CD4-positive, alpha-beta T cell treated with Interleukin-10 for 1 hour (primary cell): ENCODE measurements around the gene GPR107.

Experiments
- DNase-seq: peaks from one replicate; pipeline ENCODE4 v3.0.0-alpha.2; 2020

GPR107 gene

DNA sequence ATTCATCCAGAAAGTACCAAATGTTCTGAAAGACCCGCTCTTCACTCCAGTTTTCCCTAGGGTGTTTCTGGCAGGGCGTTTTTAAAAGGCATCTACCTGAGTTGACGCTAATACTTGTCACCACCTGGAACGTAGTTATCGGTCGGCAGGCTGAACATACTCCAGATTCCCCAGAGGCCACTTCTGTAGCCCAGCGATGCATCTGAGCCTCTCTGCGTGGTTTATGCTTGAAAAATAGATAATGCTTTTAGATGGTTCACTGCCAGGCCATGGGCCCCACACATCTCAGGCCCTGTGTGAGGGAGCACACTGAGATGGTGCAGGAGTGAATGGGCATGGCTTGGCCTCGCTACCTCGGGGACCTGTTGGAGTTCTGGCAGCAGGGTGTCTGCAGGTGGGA is 85.5 kb downstream of the GPR107 start:
- no peak for DNase-seq

DNA sequence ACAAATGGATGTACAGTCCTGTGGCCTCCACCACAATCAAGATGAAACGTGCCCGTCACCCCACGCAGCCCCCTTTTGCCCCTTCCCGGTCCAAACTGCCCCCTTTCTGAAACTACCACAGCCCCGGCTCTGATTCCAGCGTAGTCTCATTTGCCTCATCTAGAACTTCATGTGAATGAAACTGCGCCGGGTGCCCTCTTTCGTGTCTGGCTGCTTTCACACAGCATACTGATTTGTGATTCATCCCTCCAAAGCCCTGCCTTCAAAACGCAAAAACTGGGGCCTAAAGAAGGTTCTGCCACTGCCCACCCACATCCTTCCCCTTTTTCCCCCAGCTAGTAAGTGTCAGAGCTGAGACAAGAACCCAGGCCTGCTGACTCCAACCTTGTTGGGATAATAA is 87.0 kb downstream of the GPR107 start:
- DNase-seq, result no peak

DNA sequence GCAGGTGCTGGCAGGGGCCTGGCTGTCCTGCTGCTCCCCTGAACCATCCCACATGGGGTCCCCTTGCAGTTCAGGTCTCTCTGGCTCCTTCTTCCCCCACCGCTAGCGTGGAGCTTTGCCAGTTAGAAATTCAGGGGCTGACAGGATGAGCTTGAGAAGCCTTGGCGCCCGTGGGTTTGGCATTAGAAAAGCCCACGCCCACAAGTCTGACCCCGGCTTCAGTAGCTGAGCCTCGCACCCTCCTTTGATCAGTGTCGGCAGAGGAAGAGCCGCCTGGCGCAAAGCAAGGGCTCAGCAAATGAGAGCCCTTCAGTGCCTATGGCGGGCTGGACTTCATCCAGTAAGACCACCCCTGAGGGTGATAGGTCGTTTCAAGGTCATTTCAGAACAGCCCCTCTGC is 88.3 kb downstream of the GPR107 start:
- no peak for DNase-seq

DNA sequence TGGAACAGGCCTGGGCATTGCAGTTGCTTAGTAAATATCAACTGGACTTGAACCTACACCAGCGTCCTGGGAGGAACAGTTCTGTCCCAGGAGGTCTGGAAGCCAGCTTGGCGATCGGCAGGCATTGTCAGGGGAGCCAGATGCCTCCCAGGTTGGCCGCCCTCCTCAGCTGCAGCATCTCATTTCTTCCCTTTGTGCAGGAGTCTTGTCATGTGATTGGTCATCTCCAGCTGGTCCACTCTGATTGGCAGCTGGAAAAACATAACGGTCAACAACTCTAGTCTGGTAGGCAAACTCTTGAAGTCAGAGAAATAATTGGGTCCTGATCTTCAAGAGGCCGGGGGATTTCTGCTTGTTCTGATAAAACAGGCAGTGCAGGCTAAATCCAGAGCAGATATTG is 88.9 kb downstream of the GPR107 start:
- DNase-seq, result no peak

GRCh38 chr9:130143279-130143893 is 89.7 kb downstream of the GPR107 start:
- DNase-seq, result no peak

DNA sequence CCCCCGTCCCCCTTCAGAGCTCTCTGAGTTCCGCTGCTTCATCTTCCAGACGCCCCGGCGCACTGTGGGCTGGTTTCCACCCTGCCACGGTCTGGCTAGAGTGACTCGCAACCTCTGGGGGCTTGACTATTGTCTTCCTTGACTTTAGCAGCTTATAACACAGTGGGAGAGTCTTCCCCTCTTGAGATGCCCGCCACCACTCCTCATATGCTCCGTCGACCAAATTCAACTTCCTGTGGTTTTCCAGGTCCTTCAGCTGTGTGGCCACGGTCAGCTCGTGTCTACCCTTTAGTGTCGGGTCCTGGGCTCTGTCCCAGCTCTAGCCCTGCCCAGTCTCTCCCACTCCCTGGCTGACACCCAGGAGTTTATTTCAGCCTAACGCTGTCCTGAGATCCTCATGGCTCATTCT is 90.3 kb downstream of the GPR107 start:
- no peak for DNase-seq

DNA sequence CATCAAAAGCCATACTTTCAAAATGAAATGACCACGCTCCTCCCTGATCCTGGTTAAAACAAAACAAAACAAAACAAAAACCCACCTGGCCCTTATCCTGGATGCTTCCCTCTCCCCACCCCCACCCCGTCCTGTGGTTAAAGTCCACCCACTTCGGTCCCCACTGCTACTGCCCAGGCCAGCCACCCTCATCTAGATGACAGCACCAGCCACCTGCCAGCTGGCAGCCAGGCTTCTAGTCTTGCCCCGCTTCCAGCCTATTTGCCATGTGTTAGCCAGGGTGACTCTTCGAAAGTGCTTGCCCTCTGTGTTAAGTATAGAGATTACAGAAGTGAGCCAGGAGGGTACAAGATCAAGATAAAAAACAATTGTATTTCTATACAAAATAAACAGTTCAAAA is 91.0 kb downstream of the GPR107 start:
- no peak for DNase-seq

- no peak for DNase-seq
These were observed 92.0 kb downstream of the GPR107 start for GRCh38 chr9:130145658-130146057.

DNA sequence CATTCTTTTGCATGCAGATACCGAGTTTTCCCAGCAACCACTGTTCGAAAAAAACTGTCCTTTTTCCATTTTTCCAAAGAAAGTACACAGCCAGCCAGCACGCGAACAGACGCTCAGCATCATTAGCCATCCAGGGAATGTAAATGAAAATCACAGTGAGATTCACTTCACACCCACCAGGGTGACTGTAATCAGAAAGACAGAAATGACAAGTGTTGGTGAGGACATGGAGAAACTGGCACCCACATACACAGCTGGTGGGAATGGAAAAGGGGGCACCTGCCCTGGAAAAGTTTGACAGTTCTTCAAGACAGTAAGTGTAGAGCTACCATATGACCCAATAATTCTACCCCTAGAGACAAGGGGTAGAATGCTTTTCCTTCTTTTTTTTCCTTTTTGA is 93.5 kb downstream of the GPR107 start:
- no peak for DNase-seq

GRCh38 chr9:130147910-130148309 is 94.2 kb downstream of the GPR107 start:
- no peak for DNase-seq

DNA sequence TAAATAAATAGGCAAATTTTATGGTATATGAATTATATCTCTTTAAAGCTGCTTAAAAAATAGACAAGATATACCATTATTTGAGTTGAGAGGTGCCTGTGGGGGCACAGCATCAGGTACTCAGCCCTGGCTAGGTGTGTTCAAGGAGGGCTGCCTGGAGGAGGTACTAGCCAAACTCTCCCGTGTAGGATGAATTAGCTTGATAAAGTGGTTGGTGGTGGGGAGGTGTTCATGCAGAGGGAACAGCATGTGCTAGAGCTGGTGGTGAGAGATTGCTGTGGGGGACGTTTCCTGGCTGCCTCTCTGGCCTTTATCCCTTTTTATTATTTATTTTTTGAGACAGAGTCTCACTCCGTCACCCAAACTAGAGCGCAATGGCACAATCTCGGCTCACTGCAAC is 95.3 kb downstream of the GPR107 start:
- no peak for DNase-seq

- DNase-seq, result no peak
These were observed 96.1 kb downstream of the GPR107 start for GRCh38 chr9:130149654-130150286.

GRCh38 chr9:130150779-130151382 is 97.2 kb downstream of the GPR107 start:
- no peak for DNase-seq

GRCh38 chr9:130154816-130155215 is 101.1 kb downstream of the GPR107 start:
- no peak for DNase-seq

DNA sequence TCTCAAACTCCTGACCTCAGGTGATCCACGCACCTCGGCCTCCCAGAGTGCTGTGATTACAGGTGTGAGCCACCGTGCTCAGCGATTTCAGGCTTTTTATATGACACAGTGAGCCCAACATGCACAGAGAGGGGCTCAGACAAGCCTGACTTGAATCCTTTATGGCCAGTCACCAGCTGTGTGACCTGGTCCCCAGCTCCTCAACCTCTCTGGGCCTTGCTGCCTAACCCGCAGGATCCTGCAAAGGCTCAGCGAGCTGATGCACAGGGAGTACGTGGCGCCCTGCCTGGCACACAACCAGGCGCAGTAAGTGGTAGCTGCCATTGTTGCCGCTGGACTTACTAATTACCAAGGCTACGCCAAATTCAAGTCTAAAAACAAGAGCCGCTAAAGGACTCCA is 101.9 kb downstream of the GPR107 start:
- DNase-seq, result no peak

- DNase-seq, result no peak
These were observed 103.0 kb downstream of the GPR107 start for GRCh38 chr9:130156672-130157071.

GRCh38 chr9:130157079-130157478 is 103.4 kb downstream of the GPR107 start:
- DNase-seq, result no peak

DNA sequence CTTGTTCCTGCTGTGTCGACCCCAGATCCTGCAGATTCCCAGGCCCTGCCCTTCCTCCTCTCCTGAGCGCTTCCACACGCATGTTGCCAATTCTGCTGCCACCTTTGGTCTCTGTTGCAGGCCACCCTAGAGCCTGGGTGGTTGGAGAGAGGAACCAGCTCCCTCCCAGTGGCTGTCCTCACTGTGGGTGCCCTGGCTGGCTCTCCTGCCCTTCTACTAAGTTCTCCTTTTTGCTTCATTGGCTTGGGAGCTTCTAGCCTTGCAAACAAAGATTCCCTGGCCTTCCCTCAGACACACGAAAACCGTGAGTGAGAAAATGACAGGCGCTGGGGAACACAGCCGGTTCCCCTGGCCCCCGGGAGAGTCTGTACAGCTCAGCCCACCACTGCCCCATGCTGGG is 104.3 kb downstream of the GPR107 start:
- no peak for DNase-seq

DNA sequence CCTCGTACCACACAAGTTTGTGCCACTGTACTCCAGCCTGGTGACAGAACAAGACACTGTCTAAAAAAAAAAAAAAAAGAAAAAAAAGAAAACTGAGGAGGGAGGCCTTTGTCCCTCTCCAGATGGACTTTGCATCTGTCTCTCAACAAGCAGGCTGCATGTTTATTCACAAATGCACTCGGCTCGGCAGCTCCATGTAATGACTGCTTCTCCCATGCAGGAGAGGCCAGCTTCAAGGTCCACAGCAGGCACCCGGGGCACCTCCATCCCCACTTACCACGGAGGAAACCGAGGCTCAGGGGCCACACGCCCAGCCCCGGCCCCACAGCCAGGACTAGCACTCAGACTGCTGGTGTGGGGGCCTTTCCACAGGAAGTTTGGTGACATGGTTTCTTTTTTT is 105.4 kb downstream of the GPR107 start:
- no peak for DNase-seq

DNA sequence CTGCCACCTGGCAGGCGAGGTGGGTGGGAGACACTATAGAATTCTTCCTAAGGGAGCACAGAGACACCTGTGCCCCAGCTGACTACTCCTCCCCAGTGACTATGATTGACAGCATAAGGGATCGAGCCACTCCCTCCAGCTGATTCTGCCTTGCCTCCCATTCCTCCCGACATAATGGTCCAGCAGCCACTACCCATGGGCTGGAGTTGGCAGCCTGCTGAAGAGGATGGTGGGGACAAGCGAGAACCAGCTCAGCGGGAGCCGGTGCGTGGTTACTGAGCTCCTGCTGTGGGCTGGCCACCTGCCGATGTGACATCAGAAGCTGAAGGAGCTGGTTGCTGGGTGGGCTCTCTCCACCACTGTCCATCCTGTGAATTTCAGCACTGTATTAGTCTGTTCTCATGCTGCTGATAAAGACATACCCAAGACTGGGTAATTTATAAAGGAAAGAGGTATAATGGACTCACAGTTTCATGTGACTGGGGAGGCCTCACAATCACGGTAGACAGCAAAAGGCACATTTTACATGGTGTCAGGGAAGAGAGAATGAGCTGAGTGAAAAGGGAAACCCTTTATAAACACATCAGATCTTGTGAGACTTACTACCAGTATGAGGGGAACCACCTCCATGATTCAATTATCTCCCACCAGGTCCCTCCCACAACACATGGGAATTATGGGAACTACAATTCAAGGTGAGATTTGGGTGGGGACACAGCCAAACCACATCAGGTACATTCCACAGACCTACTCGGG is 106.4 kb downstream of the GPR107 start:
- DNase-seq, result no peak

DNA sequence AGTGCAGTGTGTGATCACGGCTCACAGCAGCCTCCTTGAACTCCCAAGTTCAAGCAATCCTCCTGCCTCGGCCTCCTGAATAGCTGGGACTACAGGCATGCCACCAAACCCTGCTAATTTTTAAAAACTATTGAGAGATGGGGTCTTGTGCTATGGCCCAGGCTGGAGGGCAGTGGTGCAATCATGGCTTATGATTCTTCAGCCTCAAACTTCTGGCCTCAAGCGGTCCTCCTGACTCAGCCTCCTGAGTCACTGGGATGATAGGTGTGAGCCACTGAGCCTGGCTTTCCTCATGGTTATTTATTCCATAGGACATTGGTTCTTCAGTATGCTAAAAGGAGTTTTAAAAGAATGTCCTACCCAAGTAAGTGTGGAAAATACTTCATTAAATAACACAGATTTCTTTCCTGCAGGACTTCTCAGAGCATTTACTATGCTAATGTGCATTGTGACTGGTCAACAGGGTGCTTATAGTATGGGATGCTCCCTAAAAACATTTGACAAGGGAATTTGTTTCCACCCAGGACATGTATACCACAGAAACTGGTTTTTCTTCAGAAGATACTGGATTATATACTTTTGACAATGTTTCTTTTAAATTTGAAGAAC is 107.3 kb downstream of the GPR107 start:
- DNase-seq, result no peak

DNA sequence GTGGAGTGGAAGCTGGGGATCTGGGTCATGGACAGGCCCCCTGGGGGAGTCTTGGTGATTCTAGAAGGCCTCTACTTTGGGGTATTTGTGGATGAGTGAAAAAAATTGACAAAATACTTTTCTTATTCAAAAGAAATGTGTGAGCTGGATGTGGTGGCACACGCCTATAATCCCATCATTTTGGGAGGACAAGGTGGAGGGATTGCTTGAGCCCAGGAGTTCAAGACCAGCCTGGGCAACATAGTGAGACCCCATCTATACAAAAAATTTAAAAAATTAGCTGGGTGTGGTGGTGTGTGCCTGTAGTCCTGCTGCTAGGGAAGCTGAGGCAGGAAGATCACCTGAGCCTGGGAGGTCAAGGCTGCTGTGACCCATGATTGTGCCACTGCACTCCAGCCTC is 111.9 kb downstream of the GPR107 start:
- DNase-seq, result no peak

GRCh38 chr9:130166399-130166798 is 112.7 kb downstream of the GPR107 start:
- DNase-seq, result no peak

DNA sequence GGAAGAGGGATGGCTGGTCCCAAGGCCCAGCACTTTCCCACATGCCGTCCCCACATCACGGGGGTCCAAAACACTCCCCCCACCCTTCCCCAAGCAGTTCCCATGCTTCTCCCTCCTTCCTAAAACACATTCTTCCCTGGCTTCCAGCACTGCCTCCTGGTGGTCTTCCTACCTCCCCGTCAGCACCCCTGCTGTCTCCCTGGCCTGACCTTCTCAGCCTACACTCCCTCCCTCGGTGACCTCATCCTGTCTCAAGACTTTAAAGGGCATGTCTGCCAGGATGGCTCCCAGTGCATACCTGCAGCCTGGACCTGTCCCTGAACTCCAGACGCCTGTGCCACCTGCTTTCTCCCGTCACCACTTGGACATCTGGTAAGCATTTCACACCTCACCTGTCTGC is 114.2 kb downstream of the GPR107 start:
- no peak for DNase-seq
